NCI-H774 (cell line): ENCODE measurements around the gene CDC25A.

ENCODE experiments used
- DNase-seq: peaks from one replicate; lab custom pipeline; 2025; lab: John Stamatoyannopoulos, UW

Gene CDC25A

GRCh38 chr3:48194446-48195071, 6.3 kb upstream of the CDC25A start:
- peak; percentile 12 for DNase-seq

GRCh38 chr3:48190911-48191310, 2.7 kb upstream of the CDC25A start:
- DNase-seq: no peak

- no peak for DNase-seq
Observed at GRCh38 chr3:48189321-48189720, 1.1 kb upstream of the CDC25A start.

GRCh38 chr3:48187579-48188265, 495 bp downstream of the CDC25A start:
- DNase-seq: no peak

- DNase-seq: no peak
Observed at GRCh38 chr3:48187301-48187578, 977 bp downstream of the CDC25A start.

- no peak for DNase-seq
Observed at GRCh38 chr3:48186631-48187300, 1.5 kb downstream of the CDC25A start.

- no peak for DNase-seq
Observed at GRCh38 chr3:48185129-48185528, 3.1 kb downstream of the CDC25A start.

GRCh38 chr3:48184299-48184698, 3.9 kb downstream of the CDC25A start:
- DNase-seq: no peak

GRCh38 chr3:48180531-48181253, 7.5 kb downstream of the CDC25A start:
- DNase-seq: no peak

- DNase-seq: no peak
Observed at GRCh38 chr3:48180021-48180420, 8.2 kb downstream of the CDC25A start.

- no peak for DNase-seq
Observed at GRCh38 chr3:48178072-48178471, 10.1 kb downstream of the CDC25A start.

GRCh38 chr3:48157950-48158376, 30.3 kb downstream of the CDC25A start:
- no peak for DNase-seq

GRCh38 chr3:48157202-48157840, 30.9 kb downstream of the CDC25A start:
- no peak for DNase-seq

- DNase-seq: no peak
Observed at GRCh38 chr3:48156163-48156562, 32.1 kb downstream of the CDC25A start.

- no peak for DNase-seq
Observed at GRCh38 chr3:48155122-48155521, 33.1 kb downstream of the CDC25A start.

GRCh38 chr3:48151807-48152427, 36.3 kb downstream of the CDC25A start:
- DNase-seq: no peak

GRCh38 chr3:48151058-48151806, 37.0 kb downstream of the CDC25A start:
- DNase-seq: peak; percentile 43

- no peak for DNase-seq
Observed at GRCh38 chr3:48143992-48144391, 44.2 kb downstream of the CDC25A start.

- DNase-seq: no peak
Observed at GRCh38 chr3:48143567-48143966, 44.6 kb downstream of the CDC25A start.

- DNase-seq: no peak
Observed at GRCh38 chr3:48142316-48142870, 45.8 kb downstream of the CDC25A start.

GRCh38 chr3:48141604-48142137, 46.5 kb downstream of the CDC25A start:
- no peak for DNase-seq
